Tibial nerve (tissue), 4 donors: ENCODE results near the gene OTOF.
"Not testable (repeated sequence)": the region's sequence is repeated elsewhere in the genome, so short reads cannot be mapped to it uniquely, and the experiment has no call there.

Experiments
- CTCF ChIP-seq, 5 experiments: fragments of 200-600 bp in 3 of 5; fragments of 450-650 bp in 2 of 5; sonication (generic) in 3 of 5; IDR thresholded peaks; one replicate each; pipeline ENCODE4 v1.5.1; 2016 to 2019; ENCODE audit warnings: antibody characterized with exemption in 5 of 5, mild to moderate bottlenecking in 3 of 5, moderate library complexity in 2 of 5
- EP300 ChIP-seq, 2 donors: sonication (generic); formaldehyde crosslinking; IDR thresholded peaks; one replicate each; pipeline ENCODE4 v1.6.1; 2017; ENCODE audit warnings: antibody characterized with exemption in 2 of 2, mild to moderate bottlenecking in 1 of 2

- not testable (repeated sequence) for TF ChIP-seq CTCF, EP300 (IDR thresholded peaks at IDR 0.05)
These were observed 9.4 kb downstream of the OTOF start for GRCh38 chr2:26468544-26468943.
